GM21737 (cell line): ENCODE measurements around the gene PRICKLE1.

Experiments used
- ATAC-seq: cut with Tn5 transposase; IDR thresholded peaks from one replicate; pipeline ENCODE4 v1.9.1; 2021; ENCODE audit warnings: mild to moderate bottlenecking, moderate library complexity; ENCODE audit not compliant: unreplicated experiment

PRICKLE1 gene

GRCh38 chr12:42407306-42407705 is 182.2 kb downstream of the PRICKLE1 start:
- ATAC-seq: no peak
